Upper lobe of left lung (tissue), 6 donors: ENCODE measurements around the gene ASCL5. TPM values are rescaled to one million over a fixed set of nuclear protein-coding genes. Genes with fewer than 3 reads are reported as not detected.

ENCODE experiments used
- ATAC-seq, 2 donors: fragments of 200-7000 bp; cut with Tn5 transposase; one replicate each; pipeline ENCODE4 v1.9.1; 2022; ENCODE audit warnings: mild to moderate bottlenecking in 2 of 2, moderate library complexity in 2 of 2; ENCODE audit not compliant: low FRiP score in 2 of 2
- DNase-seq, 2 donors: peaks; one replicate each; pipeline ENCODE4 v3.0.0-alpha.2; 2019 to 2020
- H3K27ac ChIP-seq, 4 donors: fragments of 200-600 bp; sonication (generic); one replicate each; pipeline ENCODE4 v1.5.1; 2016 to 2019
- H3K27me3 ChIP-seq, 4 donors: fragments of 200-600 bp; sonication (generic); one replicate each; pipeline ENCODE4 v1.5.1; 2017 to 2019
- H3K36me3 ChIP-seq, 4 donors: fragments of 200-600 bp; sonication (generic); one replicate each; pipeline ENCODE4 v1.5.1; 2016 to 2019
- H3K4me1 ChIP-seq, 4 donors: fragments of 200-600 bp; sonication (generic); one replicate each; pipeline ENCODE4 v1.5.1; 2018 to 2019
- H3K4me3 ChIP-seq, 4 donors: fragments of 200-600 bp; sonication (generic); one replicate each; pipeline ENCODE4 v1.5.1; 2017 to 2019; ENCODE audit warnings: mild to moderate bottlenecking in 2 of 4, moderate library complexity in 1 of 4
- H3K9me3 ChIP-seq, 4 donors: fragments of 200-600 bp; sonication (generic); one replicate each; pipeline ENCODE4 v1.5.1; 2018 to 2019
- CTCF ChIP-seq, 6 experiments: fragments of 450-650 bp in 4 of 6; fragments of 200-600 bp in 2 of 6; sonication (generic) in 2 of 6; IDR thresholded peaks; one replicate each; pipeline ENCODE4 v1.5.1; 2016 to 2019; ENCODE audit warnings: antibody characterized with exemption in 6 of 6
- EP300 ChIP-seq, 4 donors: sonication (generic); formaldehyde crosslinking; IDR thresholded peaks; one replicate each; pipeline ENCODE4 v1.5.1; 2017; ENCODE audit warnings: antibody characterized with exemption in 4 of 4, control low read depth in 2 of 4
- POLR2A ChIP-seq, 4 donors: fragments of 450-650 bp; IDR thresholded peaks; one replicate each; pipeline ENCODE4 v1.5.1; 2016 to 2017; ENCODE audit warnings: antibody characterized with exemption in 4 of 4, mild to moderate bottlenecking in 2 of 4
- POLR2AphosphoS5 ChIP-seq, 2 donors: sonication (generic); formaldehyde crosslinking; IDR thresholded peaks; one replicate each; pipeline ENCODE4 v1.5.1; 2017; ENCODE audit warnings: antibody characterized with exemption in 2 of 2
- WGBS, 2 donors: methylation state at CpG; one replicate each; pipeline ENCODE4 v1.1.5; 2017 to 2018; 5-methylcytosine and 5-hydroxymethylcytosine counted together
- total RNA-seq, 6 donors: library from RNA; depleted of rRNA in 4 of 6; stranded (reverse); fragments of >200 nt in 4 of 6; gene quantifications; one replicate each; pipeline versions ENCODE4 v1.1.0 to v1.2.1, GENCODE V29; 2016 to 2021
- donor health status: DM: no; HTN: no; CAD: no; lungs with moderate emphysema.
- donor health status: DM: no; HTN: yes; CAD: no; lungs with severe emphysema.

Gene ASCL5
- total RNA-seq, 6 donors from 2014 or later: not detected

DNA sequence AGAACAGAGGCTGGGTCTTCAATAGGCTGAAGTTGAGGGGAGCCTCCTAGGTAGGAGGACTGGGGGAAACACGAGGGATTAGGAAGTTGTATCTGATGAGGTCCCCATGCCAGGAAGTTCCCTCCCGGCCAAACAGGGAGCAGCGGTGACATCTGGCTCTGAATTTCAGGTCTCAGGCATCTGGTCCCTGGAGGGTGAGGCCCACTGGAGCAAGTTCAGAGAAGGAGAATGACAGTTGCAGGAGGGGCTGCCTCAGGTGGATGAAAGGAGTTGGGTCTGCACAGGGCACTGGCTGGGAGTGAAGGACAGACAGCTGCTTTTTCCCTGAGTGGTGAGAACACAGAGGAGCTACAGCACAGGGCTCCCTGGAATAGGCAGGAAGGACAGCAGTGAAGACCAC lies 18.1 kb upstream of the ASCL5 start:
- WGBS, 2 donors: 82 to 92% methylated on average over 3 of the region's 3 CpGs
- ATAC-seq: no peak
- H3K9me3 ChIP-seq: no peaks in the 10 kb centered on the region
- H3K27me3 ChIP-seq: no peaks in the 10 kb centered on the region
- H3K36me3 ChIP-seq: peaks cover 30 to 93% (median 51%) of the 10 kb centered on the region in 4 donors
- no peak overlapping the region for H3K27ac ChIP-seq
- TF ChIP-seq POLR2AphosphoS5 (IDR thresholded peaks at IDR 0.05) (no peak), EP300 (IDR thresholded peaks at IDR 0.05) (no peak), POLR2A (IDR thresholded peaks at IDR 0.05) (no peak)
- no peak overlapping the region for H3K4me3 ChIP-seq
- no peak for DNase-seq
- H3K4me1 ChIP-seq: no peaks in the 10 kb centered on the region

DNA sequence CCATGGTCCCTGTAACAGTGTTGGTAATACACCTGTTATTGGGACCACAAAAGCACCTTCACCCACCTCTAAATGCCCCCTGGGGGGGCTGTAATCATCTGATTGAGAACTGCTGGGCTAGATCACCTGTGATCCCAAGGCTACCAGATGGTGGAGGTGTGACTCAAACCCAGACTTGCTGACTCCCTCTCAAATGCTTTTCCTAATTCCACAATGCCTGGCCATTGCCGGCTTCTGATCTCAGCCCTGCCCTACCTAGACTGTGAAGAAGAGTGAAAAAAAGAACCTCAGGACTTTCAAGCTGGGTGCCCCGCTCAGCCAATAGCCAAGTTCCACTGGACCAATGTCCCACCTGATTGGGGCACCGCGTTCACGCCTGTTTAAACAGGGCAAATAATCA lies 17.7 kb upstream of the ASCL5 start:
- TF ChIP-seq EP300 (IDR thresholded peaks at IDR 0.05): no peak
- no peak for TF ChIP-seq POLR2A (IDR thresholded peaks at IDR 0.05)
- no peak for TF ChIP-seq POLR2AphosphoS5 (IDR thresholded peaks at IDR 0.05)
- no peak for TF ChIP-seq CTCF (IDR thresholded peaks at IDR 0.05)
- 86 to 88% methylated on average over 5 of the region's 5 CpGs for WGBS, 2 donors
- H3K9me3 ChIP-seq: no peaks in the 10 kb centered on the region
- H3K27me3 ChIP-seq: no peaks in the 10 kb centered on the region
- H3K4me3 ChIP-seq: no peak overlapping the region
- peaks cover 30 to 93% (median 53%) of the 10 kb centered on the region in 4 donors for H3K36me3 ChIP-seq
- DNase-seq (no peak), ATAC-seq (no peak)
- H3K27ac ChIP-seq: no peak overlapping the region
- no peaks in the 10 kb centered on the region for H3K4me1 ChIP-seq

DNA sequence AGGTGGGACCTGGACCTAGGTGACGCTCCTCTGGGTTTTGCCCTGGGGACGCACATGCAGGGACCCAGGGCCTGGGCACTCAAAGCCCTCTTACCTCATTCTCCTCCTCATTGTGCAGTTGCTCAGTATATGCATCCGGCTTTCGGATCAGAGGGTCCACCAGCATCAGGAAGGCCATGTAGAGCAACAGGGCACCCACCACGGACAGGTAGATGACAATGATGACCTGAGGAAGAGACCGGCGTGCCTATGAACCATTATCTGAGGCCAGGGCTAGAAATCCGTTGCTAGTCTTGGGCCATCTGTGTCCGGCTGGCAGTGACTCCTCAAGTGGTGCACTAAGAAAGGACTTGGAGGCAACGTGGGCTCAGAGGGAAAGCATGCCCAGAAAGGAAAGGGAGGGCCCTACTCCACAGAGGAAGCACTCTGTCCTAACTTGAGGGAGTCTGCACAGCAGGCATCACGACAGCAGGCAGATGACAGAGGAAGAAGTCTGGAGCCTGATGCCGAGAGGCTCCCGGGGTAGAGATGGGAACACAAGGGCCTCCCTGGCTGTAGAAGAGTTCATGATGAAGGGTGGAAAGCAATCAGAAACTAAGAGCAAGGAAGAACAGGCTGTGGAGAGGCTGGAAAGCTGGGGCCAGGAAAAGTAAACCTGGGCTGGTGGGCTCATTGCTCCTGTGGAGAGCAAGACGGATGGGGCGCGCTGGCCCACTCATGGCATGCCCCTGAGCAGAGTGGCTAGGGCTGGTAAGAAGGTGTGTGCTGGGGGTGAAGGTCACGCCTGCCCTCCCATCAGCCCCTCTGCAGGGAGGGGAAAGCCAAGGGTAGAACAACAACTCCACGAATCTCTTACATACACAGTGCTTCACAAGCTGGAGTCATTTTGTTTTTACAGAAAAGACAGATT lies 17.0 kb upstream of the ASCL5 start:
- DNase-seq (no peak), ATAC-seq (no peak)
- H3K36me3 ChIP-seq: peaks cover 34 to 94% (median 57%) of the 10 kb centered on the region in 4 donors
- no peaks in the 10 kb centered on the region for H3K4me1 ChIP-seq
- no peaks in the 10 kb centered on the region for H3K9me3 ChIP-seq
- H3K27ac ChIP-seq: no peak overlapping the region
- WGBS, 2 donors: 88% methylated on average over 13 to 18 of the region's 18 CpGs
- no peak overlapping the region for H3K4me3 ChIP-seq
- H3K27me3 ChIP-seq: no peaks in the 10 kb centered on the region
- no peak for TF ChIP-seq POLR2A (IDR thresholded peaks at IDR 0.05)

DNA sequence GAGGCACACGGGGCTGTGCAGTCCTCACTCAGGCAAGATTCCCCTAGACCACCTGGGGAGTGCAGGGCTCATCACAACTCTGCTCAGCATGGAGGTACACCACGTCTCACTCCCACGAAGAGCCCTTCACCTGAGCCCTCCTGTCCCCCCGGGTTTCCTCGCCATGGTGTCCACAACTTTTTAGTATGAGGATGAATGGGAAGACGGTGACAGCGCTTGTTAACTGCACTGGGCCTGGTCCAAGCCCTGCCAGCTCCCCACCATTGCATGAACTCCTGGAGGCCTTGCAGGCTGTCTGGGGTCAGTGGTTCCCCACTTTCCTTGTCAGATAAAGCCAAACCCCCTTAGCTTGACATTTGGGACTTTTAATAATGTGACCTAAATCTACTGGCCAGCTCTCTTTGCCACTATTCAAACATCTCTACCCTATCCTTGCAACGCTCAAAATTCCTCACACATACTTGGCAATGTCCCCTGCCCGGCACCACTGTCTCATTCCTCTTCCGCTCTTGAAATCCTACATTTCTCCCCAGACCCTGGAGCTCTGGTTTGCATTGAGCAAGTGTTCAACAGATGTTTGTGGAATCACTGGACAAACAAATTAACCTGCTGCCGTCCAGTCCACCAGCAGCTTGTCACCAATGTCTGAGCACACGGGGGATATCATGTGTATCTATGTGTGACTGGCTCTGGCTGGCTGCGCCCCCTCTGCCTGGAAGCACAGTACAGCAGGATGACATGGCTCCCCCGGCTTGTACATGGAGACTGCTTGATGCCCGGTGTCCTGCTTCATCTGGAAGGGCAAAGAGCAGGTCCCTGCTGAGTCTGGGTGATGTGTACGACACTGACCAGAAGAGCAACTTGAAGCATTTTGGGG lies 16.1 kb upstream of the ASCL5 start:
- no peaks in the 10 kb centered on the region for H3K9me3 ChIP-seq
- DNase-seq (no peak), ATAC-seq (no peak)
- 85 to 89% methylated on average over 15 to 16 of the region's 16 CpGs for WGBS, 2 donors
- no peak overlapping the region for H3K27ac ChIP-seq
- TF ChIP-seq POLR2A (IDR thresholded peaks at IDR 0.05) (no peak), EP300 (IDR thresholded peaks at IDR 0.05) (no peak), POLR2AphosphoS5 (IDR thresholded peaks at IDR 0.05) (no peak), CTCF (IDR thresholded peaks at IDR 0.05) (no peak)
- no peaks in the 10 kb centered on the region for H3K27me3 ChIP-seq
- H3K4me1 ChIP-seq: no peaks in the 10 kb centered on the region
- H3K36me3 ChIP-seq: peaks cover 28 to 93% (median 60%) of the 10 kb centered on the region in 4 donors
- no peak overlapping the region for H3K4me3 ChIP-seq

DNA sequence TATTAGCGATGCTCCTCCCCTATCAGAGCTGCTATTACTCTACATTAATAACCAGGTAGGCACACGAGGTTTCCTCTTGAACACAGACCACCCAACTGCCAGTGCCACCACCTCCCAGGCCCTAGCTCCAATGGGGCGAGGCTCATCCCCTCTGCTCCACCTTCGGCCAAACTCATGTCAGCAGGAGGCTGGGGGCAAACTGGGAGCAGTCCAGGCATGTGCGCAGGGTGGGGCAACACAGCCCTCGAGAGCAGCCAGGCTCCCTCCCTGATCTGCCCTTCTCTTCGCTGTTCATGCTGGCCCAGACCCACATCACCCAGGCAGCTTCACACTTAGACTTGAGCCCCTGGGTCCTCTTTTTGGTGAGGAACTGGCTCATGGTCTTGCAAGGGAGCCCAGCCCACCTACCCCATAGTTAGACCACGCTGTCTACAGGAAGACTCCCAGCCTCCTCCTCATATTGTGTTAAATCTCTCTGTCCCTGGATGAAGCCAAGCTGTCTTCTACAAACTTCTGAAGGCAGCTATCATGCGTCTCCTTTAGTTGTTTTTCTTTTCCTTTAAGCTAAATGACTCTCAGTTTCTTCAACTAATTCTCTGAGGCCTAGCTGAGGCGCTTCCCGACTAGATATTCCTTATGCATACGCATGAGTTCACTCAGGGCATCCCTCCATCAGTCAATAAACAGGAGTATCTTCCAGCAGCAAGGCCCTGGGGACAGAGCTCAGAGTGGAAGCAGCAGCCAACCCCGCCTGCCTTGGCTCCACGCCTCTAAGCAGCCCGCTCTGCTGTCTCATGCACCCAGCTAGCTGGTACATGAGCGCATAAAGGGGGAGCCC lies 15.2 kb upstream of the ASCL5 start:
- Histone ChIP-seq H3K27ac (no peak overlapping the region), H3K4me3 (no peak overlapping the region), H3K36me3 (peaks cover 28 to 96% (median 60%) of the 10 kb centered on the region in 4 donors), H3K9me3 (no peaks in the 10 kb centered on the region), H3K27me3 (no peaks in the 10 kb centered on the region), H3K4me1 (no peaks in the 10 kb centered on the region)
- 90 to 95% methylated on average over 14 to 16 of the region's 16 CpGs for WGBS, 2 donors
- DNase-seq (no peak), ATAC-seq (peak in 1 of 2 donors; percentile 53)
- TF ChIP-seq POLR2AphosphoS5 (IDR thresholded peaks at IDR 0.05) (no peak), CTCF (IDR thresholded peaks at IDR 0.05) (no peak), POLR2A (IDR thresholded peaks at IDR 0.05) (no peak), EP300 (IDR thresholded peaks at IDR 0.05) (no peak)
